Kidney capillary endothelial cell (primary cell): Measurements from ENCODE around the gene RHOJ.

ENCODE experiments used
- DNase-seq: peaks from one replicate; pipeline ENCODE4 v3.0.0-alpha.2; 2018; ENCODE audit warnings: low spot score

RHOJ gene

GRCh38 chr14:63205866-63206265 is 1.6 kb downstream of the RHOJ start:
- peak; percentile 77 for DNase-seq

- DNase-seq = no peak
Observed at GRCh38 chr14:63209160-63209559, 4.9 kb downstream of the RHOJ start.

GRCh38 chr14:63210812-63211211 is 6.6 kb downstream of the RHOJ start:
- DNase-seq = no peak

GRCh38 chr14:63212209-63212608 is 8.0 kb downstream of the RHOJ start:
- DNase-seq = no peak

- no peak for DNase-seq
Observed at GRCh38 chr14:63212776-63213500, 8.7 kb downstream of the RHOJ start.

- DNase-seq = no peak
Observed at GRCh38 chr14:63214417-63215196, 10.4 kb downstream of the RHOJ start.

- no peak for DNase-seq
Observed at GRCh38 chr14:63220526-63220925, 16.3 kb downstream of the RHOJ start.

- no peak for DNase-seq
Observed at GRCh38 chr14:63223596-63223995, 19.4 kb downstream of the RHOJ start.

GRCh38 chr14:63224196-63224595 is 20.0 kb downstream of the RHOJ start:
- DNase-seq = no peak

GRCh38 chr14:63228217-63228616 is 24.0 kb downstream of the RHOJ start:
- no peak for DNase-seq

GRCh38 chr14:63229330-63230059 is 25.3 kb downstream of the RHOJ start:
- DNase-seq = no peak

- no peak for DNase-seq
Observed at GRCh38 chr14:63231766-63232165, 27.5 kb downstream of the RHOJ start.

GRCh38 chr14:63237791-63238190 is 33.5 kb downstream of the RHOJ start:
- no peak for DNase-seq

GRCh38 chr14:63240221-63240620 is 36.0 kb downstream of the RHOJ start:
- no peak for DNase-seq

GRCh38 chr14:63241096-63241495 is 36.9 kb downstream of the RHOJ start:
- DNase-seq = no peak

GRCh38 chr14:63243646-63244045 is 39.4 kb downstream of the RHOJ start:
- DNase-seq = no peak

- DNase-seq = no peak
Observed at GRCh38 chr14:63245893-63246292, 41.6 kb downstream of the RHOJ start.

- DNase-seq = peak; percentile 51
Observed at GRCh38 chr14:63248211-63248610, 44.0 kb downstream of the RHOJ start.

GRCh38 chr14:63249092-63249491 is 44.8 kb downstream of the RHOJ start:
- no peak for DNase-seq

- no peak for DNase-seq
Observed at GRCh38 chr14:63257299-63257698, 53.1 kb downstream of the RHOJ start.

- DNase-seq = no peak
Observed at GRCh38 chr14:63262446-63262845, 58.2 kb downstream of the RHOJ start.

GRCh38 chr14:63266106-63266505 is 61.9 kb downstream of the RHOJ start:
- no peak for DNase-seq

GRCh38 chr14:63267171-63267570 is 62.9 kb downstream of the RHOJ start:
- DNase-seq = no peak
